Subcutaneous adipose tissue (tissue), 4 donors: ENCODE data around the gene MYCBP2. TPM values are rescaled to one million over a fixed set of nuclear protein-coding genes. Genes with fewer than 3 reads are reported as not detected.

Experiments used
- CTCF ChIP-seq: fragments of 450-650 bp; IDR thresholded peaks from one replicate; pipeline ENCODE4 v1.5.1; 2016; ENCODE audit warnings: low read depth, mild to moderate bottlenecking, control low read depth, antibody characterized with exemption, moderate library complexity
- total RNA-seq, 4 donors: library from RNA; depleted of rRNA; stranded (reverse); fragments of >200 nt; gene quantifications; one replicate each; pipeline ENCODE4 v1.1.0, GENCODE V29; 2016

The MYCBP2 gene
- total RNA-seq, 4 donors from 2014 or later, result 316 to 377 (median 343) TPM

DNA sequence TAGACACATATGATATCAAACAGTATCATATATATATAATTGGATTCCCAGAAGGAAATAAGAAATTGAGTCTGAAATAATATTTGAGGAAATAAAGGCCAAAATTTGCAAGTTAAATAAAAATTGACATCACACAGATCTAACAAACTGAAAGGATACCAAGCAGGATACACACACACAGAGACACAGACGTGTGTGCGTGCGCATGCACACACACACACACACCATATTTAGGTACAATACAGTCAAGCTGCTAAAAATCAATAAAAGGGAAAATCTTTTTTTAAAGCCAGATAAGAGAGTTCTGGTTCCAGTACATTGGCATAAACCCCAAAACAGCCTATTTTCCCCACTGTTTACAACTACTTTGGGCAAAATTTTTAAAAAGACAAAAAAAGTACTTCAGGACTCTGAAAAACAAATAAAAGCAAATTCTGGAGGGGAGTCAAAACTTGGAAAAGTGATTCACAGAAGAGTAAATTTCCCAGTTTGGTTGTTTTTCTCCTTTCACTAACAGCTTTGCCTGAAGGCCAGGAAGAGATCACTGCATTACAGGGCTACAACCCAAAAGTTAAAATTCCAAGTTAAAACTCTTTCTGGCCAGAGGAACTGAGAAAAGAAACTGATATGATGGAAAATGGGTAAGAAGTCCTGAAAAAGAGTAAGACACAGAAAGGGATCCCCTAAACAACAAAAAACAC lies 16.2 kb downstream of the MYCBP2 start:
- no peak for TF ChIP-seq CTCF

DNA sequence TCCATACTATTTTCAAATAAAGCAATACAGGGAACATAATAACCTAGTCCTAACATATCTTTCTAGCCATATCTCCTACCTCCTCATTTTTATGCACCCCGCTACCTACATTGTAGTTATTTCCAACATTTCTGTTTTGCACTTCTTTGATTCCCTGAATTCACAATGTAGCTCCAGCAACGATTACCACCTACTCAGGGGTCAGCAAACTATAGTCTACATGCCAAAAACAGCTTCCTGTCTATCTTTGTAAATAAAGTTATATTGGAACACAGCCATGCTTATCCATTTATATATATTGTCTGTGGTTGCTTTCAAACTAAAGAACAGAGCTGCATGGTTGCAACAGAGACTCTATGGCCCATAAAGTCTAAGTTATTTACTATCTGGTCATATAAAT lies 16.7 kb downstream of the MYCBP2 start:
- TF ChIP-seq CTCF, result no peak

- TF ChIP-seq CTCF, result no peak
Observed at GRCh38 chr13:77309254-77309653, 17.6 kb downstream of the MYCBP2 start.

GRCh38 chr13:77306458-77306857 lies 20.4 kb downstream of the MYCBP2 start:
- TF ChIP-seq CTCF, result no peak

- no peak for TF ChIP-seq CTCF
Observed at GRCh38 chr13:77305266-77305665, 21.6 kb downstream of the MYCBP2 start.

DNA sequence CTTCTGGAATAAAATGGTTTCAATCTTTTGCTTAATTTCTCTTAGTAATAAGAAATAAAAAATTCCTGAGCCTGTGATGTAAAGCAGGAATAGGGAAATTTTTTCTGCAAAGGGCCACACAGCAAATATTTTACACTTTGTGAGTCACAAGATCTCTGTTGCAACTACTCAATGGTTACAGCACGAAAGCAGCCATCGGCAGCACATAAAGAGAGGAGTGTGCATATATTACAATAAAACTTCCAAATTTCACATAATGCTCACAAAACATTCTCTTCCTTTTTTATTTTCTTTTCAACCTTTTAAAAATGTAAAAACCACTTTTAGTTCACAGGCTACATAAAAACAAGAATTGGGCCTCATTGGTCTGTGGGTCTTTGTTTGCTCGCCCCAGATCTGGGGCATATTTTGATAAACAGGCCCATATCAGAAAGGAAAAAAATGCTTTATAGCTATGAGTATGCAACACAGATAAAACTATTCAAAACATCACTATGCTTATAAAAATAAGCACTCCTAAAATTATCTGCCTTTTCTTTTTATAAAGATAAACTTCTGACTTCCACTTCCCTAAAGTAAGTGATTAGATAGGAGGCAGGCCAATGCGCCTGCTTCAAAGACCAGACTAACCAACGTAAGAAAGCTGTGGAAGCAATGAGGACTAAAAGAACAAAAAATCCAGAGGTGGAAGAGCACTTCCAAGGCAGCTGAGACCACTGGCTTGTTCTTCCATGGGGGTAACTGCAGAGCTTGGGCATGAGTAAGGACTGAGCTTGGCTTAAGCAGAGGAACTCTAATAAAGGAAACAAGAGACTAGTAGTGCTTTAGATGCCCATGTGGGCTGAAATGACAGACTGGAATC lies 26.5 kb downstream of the MYCBP2 start:
- TF ChIP-seq CTCF, result no peak

- no peak for TF ChIP-seq CTCF
Observed at GRCh38 chr13:77299587-77299986, 27.3 kb downstream of the MYCBP2 start.
